HG03558 (cell line): ENCODE data around the gene NOTCH3.

Source experiments
- ATAC-seq: cut with Tn5 transposase; IDR thresholded peaks from one replicate; pipeline ENCODE4 v1.9.1; 2021; ENCODE audit warnings: moderate number of reproducible peaks; ENCODE audit not compliant: unreplicated experiment; ENCODE audit errors: extremely low read depth

NOTCH3 gene

GRCh38 chr19:15173746-15174404, 26.9 kb downstream of the NOTCH3 start:
- ATAC-seq, result no peak

GRCh38 chr19:15170345-15170744, 30.4 kb downstream of the NOTCH3 start:
- no peak for ATAC-seq

DNA sequence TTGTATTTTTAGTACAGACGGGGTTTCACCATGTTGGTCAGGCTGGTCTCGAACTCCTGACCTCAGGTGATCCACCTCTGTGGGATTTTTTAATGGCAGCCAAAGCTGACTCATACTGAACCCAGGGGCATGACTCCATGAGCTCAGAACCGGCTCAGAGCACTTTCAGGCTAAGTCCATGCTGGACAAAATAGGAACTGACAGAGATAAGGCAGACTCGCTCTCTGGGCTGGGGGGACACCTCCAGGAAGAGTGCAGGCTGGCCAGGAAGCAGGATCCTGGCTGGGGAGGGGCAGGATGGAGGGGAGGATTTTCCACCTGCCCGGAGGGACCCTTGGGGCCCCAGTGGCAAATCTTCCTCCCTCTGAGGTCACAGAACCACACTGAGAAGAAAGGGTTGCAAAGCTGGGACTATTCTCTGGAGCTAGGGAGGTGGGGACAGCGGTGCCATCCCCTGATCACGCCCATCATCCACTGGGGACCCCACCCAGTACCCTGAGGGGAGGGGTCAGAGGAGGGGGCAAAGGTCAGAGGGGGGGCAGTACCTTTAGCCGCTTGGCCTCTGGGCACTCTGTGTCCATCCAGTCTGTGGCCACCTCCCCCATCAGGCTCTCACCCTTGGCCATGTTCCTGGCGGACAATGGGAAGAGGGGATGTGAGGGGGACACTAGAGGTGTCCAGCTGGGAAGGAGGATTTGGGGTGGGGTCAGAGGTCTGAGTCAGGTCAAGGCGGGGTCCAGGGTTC, 31.1 kb downstream of the NOTCH3 start:
- no peak for ATAC-seq

- no peak for ATAC-seq
Measured at GRCh38 chr19:15166700-15167099, 34.1 kb downstream of the NOTCH3 start.

DNA sequence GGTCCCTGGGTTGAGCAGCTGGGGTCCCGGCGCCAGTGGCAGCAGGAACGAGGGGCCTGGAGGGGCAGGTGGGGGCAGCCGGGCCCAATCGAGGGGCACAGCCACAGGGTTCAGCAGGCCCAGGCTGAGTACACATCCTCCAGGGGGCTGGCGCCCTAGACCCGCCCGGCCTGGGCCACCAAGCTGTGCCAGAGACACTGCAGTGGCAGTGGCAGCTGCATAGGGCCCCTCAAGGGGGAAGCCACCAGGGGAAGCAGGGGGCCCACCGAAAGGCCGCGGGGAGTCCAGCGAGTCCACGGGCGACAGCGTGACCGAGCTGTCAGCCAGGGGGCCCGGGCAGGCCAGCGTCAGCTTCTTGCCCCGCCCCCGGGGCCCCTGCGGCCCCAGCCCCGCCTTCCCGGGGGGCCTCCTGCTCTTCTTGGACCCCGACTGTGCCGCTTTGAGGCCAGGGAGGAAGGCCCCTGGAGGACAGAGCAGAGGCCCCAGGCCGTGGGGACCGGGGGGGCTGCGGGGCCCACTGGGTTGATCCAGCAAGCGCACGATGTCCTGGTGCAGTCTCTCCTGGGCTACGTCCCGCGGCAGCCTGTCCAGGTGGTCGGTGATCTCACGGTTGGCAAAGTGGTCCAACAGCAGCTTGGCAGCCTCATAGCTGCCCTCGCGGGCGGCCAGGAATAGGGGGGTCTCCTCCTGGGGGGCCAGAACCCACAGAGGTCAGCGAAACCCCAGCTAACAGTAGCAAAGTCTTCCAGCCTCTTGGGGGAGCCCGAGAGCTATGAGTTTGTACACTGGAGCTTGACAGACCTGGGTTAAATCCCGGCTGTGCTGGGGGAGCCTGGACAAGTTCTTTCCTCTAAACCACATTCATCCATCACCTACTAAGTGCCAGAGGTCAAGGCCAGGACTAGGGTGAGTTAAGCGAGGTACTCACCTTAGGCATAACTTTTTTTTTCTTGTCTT, 39.5 kb downstream of the NOTCH3 start:
- no peak for ATAC-seq

DNA sequence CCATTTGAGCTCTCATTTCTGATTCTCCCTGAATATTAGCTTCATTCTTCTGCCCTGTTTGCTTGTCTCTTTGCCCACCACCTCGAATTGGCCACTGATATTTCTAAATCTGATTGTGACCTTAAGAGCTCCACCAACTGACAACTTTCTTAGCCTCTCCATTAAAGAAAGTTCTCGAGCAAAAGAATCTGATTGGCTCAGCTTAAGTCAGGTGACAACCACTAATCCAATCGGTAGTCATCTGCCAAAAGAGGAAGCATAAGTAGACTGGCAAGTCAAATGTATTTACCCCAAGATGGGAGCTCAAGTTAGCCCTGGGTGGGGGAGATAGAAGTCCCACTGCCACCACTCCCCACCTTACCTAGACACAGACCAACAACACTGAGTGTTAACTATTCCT, 41.5 kb downstream of the NOTCH3 start:
- no peak for ATAC-seq

DNA sequence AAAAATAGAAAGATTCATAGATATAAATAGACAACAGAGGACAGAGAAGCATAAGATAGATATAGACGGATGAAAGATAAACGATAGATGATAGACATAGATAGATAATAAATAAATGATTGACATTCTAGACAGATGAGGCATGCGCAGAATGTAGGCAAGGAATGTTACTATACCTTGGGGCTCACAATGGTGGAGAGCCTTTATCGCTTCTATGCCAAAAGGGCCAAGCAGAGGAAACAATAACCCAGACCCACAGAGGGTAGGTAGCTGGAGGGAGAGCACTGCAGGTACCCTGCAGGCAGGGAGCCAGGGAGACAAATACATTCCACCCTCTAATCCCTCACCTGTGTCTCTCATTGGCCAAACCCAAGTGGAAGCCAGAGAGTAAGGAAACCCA, 44.4 kb downstream of the NOTCH3 start:
- ATAC-seq, result no peak

DNA sequence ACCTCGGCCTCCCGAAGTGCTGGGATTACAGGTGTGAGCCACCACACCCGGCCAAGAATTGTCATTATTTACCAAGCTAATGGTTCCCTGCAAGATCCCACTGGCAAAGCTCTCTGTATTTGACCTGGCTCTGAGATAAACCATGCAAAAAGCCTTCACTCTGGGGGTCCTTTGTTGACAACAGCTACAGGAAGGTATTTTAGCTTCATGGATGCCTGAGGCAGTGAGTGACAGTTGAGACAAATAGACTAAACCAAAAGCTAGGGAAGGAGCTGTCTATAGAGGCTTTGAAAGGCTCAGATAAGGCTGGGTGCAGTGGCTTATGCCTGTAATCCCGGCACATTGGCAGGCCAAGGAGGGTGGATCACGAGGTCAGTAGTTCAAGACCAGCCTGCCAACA, 45.5 kb downstream of the NOTCH3 start:
- ATAC-seq, result no peak

DNA sequence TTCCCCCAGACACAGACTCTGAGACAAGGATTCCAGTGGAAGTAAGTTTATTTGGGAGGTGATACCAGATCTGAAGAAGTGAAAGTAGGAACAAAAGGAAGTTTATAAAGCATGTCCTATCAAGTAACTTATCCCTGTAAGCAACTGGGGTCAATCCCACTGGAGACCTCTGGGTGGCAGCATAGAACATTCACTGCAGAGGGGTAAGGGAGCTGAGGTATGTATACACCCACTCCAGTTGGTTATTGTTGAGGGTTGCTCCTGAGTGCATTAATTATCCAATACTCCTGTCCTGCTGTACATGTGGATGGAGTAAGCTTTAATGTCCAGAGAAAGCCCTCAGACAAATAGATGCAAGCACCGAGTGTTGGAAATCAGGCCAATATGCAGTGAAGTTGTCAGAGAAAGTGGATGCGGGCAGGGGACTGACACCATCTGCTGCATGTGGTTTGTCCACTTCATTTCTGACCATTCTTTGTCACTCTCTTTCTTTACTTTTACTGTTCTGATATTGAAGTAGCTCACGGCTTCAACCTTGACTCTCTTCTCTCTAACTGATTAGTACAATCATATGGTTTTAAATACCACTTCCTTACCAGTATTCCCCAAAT, 46.7 kb downstream of the NOTCH3 start:
- no peak for ATAC-seq

GRCh38 chr19:15149737-15150136, 51.1 kb downstream of the NOTCH3 start:
- no peak for ATAC-seq

- ATAC-seq, result no peak
Measured at GRCh38 chr19:15147090-15147489, 53.7 kb downstream of the NOTCH3 start.

GRCh38 chr19:15144046-15144646, 56.6 kb downstream of the NOTCH3 start:
- ATAC-seq, result no peak

DNA sequence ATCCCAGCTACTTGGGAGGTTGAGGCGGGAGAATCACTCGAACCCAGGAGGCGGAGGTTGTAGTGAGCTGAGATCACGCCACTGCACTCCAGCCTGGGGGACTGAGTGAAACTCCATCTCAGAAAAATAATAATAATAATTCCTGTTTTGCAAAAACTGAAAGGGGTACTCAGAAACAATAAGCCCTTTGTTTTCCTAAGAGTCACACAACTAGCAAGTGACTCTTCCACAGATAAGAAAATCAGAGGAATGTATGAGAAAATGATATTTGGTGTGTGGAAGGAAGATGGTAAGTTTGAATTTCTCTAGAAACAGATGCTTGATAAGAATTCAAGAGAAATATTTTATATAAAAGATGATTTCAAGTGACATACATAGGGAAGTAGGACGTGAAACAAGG, 58.5 kb downstream of the NOTCH3 start:
- no peak for ATAC-seq

DNA sequence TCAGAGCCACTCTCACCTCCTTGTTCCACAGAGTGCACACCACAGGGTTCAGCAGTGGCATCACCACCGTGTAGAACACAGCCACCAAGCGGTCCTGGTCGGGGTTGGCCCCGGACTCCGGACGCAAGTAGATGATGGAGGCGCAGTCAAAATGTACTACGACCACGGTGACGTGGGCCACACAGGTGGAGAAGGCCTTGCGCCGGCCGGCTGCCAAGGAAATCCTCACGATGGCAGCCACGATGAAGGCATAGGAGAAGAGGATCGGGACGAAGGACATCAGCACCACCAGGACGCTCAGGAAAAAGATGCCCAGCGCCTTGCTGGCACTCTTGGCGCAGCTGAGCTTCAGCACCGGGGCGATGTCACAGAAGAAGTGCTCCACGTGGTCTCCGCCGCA, 59.7 kb downstream of the NOTCH3 start:
- ATAC-seq, result no peak

DNA sequence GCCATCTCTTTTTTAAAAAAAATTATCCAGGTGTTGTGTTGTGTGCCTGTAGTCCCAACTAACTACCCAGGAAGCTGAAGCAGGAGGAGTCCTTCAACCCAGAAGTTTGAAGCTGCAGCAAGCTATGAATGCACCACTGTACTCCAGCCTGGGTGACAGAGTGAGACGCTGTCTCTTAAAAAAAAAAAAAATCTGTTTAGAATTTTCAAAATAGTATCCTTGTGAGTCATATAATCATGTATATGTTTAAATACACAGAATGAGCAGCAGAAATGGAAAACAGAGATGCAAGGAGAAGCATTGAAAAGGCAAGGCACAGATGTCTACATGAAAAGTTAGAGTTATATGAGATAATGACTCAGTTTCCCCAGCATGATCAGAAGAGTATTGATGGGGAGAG, 62.4 kb downstream of the NOTCH3 start:
- ATAC-seq, result no peak

- ATAC-seq, result no peak
Measured at GRCh38 chr19:15137777-15138176, 63.0 kb downstream of the NOTCH3 start.

DNA sequence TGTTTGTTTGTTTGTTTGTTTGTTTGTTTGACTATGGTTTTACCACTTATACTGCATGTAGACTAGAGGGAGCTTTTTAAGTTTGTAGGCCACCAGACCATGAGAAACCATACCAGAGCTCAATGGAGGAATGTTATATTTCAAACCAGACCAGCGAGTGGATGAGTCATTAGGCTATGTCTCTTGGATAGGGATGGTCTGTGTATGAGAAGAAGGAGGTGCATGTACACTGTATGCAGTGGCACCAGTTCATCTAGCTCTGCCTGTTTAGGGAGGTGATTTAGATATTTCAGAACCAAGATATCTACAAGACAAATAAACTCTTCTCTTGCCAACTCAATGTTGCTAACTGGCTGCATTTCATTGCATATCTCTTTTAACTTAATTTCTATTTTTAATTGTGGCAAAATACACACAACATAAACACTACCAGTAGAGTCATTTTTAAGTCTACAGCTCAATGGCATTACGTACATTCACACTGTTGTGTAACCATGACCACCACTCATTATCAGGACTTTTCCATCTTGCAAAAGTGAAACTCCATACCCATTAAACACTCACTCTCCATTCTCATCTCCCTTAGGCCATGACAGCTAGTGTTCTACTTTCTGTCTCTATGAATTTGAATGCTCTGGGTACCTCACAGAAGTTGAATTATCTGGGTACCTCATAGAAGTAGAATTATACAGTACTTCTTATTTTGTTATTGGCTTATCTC, 64.4 kb downstream of the NOTCH3 start:
- ATAC-seq, result no peak

DNA sequence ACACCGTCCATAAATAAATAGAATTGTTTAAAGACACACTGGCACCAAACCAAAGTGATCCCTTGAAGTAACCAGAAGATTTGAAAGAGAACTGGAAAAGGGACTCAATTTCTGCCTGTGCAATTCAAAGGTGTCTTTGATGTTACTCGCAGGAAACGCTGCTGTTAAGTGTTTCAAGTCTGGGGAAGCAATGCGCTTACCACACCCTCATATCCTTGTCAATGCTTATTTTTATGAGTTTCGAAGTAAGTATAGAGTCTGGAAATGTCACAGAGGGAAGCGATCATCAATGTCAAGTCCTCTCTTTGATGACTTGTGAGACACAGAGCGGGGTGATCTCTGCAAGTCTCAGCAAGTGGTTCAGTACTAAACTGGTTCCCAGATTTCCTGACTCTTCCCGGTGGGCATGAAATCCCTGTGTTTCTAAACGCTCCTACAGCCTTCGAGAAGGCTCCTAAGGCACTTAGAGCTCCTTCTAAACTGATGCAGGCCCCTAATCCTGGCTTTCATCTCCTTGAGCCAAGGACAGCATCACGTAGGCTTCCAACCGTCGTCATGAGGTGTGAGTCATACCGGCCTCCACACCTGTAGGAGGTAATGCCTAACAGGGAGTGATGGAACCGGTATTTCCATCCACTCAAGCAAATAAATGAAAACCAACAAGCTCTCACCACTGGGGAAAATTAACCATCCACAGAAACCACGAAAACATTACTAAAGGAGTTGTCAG, 70.8 kb downstream of the NOTCH3 start:
- no peak for ATAC-seq
